Small intestine (tissue), 7 donors: ENCODE results near the gene COL27A1. TPM values are rescaled to one million over a fixed set of nuclear protein-coding genes. Genes with fewer than 3 reads are reported as not detected.
"Not testable (repeated sequence)": the region's sequence is repeated elsewhere in the genome, so short reads cannot be mapped to it uniquely, and the experiment has no call there.

Experiments used
- DNase-seq, 2 donors: peaks; one replicate each; pipeline versions ENCODE4 v3.0.0 to v3.0.0-alpha.2; 2013
- FAIRE-seq: peaks from 2 replicates; lab custom pipeline; 2012; peaks lifted over from hg19 to GRCh38; lab: Jason Lieb, UNC
- H3K27ac ChIP-seq, 3 donors: one replicate each; pipeline ENCODE4 v1.5.1; 2013; ENCODE audit warnings: low read length in 2 of 3, mild to moderate bottlenecking in 2 of 3, control low read depth in 1 of 3, inconsistent platforms in 1 of 3, low read depth in 1 of 3, moderate library complexity in 1 of 3
- H3K27me3 ChIP-seq, 3 donors: one replicate each; pipeline ENCODE4 v1.6.1; 2013; ENCODE audit warnings: low read length in 3 of 3, inconsistent platforms in 1 of 3; ENCODE audit not compliant: control insufficient read depth in 3 of 3, insufficient read depth in 3 of 3
- H3K36me3 ChIP-seq, 3 donors: one replicate each; pipeline ENCODE4 v1.6.1; 2013; ENCODE audit warnings: low read length in 3 of 3, inconsistent platforms in 1 of 3, low read depth in 1 of 3, mild to moderate bottlenecking in 1 of 3, moderate library complexity in 1 of 3; ENCODE audit not compliant: control insufficient read depth in 3 of 3, insufficient read depth in 2 of 3
- H3K4me1 ChIP-seq, 3 donors: one replicate each; pipeline ENCODE4 v1.6.1; 2013; ENCODE audit warnings: low read length in 2 of 3, inconsistent platforms in 1 of 3, low read depth in 1 of 3, mild to moderate bottlenecking in 1 of 3, moderate library complexity in 1 of 3; ENCODE audit not compliant: control insufficient read depth in 3 of 3, insufficient read depth in 2 of 3
- H3K4me3 ChIP-seq, 3 donors: one replicate each; pipeline ENCODE4 v1.5.1; 2013; ENCODE audit warnings: low read length in 3 of 3, control low read depth in 1 of 3, inconsistent platforms in 1 of 3, low read depth in 1 of 3, mild to moderate bottlenecking in 1 of 3, moderate library complexity in 1 of 3
- H3K9me3 ChIP-seq, 2 donors: one replicate each; pipeline ENCODE4 v1.6.1; 2013; ENCODE audit warnings: low read depth in 1 of 2, low read length in 1 of 2; ENCODE audit not compliant: control insufficient read depth in 2 of 2, insufficient read depth in 1 of 2
- WGBS, 3 donors: extraction: QIAGEN DNeasy Blood & Tissue Kit; methylation state at CpG; one replicate each; pipeline ENCODE4 v1.1.7; 2013; 5-methylcytosine and 5-hydroxymethylcytosine counted together
- polyA plus RNA-seq, 4 donors: library from polyadenylated mRNA; stranded (reverse) in 3 of 4; unstranded in 1 of 4; fragments of 200-250 nt in 3 of 4; fragments of 120-200 nt in 1 of 4; gene quantifications; one replicate each; pipeline versions ENCODE4 v1.2.1 to v1.2.3, GENCODE V29; 2013
- donor health status: healthy with polysubstance abuse.
- donor health status: control.
- donor health status: control.
- donor health status: Bipolar disorder and iron deficiency.
- donor health status: healthy.

The COL27A1 gene
- polyA plus RNA-seq, 4 donors, result 0.45 to 123 (median 1.8) TPM

DNA sequence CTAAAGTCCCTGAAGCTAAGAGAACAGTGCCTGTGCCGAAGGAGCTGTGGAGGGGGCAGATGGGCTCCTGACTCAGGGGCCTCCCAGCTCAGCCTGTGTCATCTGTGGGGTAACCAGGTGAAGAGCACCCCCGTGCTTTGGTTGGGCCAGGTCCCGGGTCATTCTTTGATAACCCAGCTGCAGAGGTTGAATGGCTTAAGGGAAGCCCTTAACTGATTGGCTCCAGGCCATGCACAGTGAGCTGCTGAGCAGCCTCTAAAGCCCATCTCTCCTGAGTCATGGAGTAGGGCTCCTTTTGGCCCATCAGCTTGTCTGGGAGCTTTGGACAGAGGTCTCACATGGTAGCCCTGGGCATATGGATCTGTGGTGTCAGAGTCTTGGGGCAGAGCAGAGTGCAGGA is 28.7 kb downstream of the COL27A1 start:
- Histone ChIP-seq H3K27ac (no peak overlapping the region), H3K27me3 (peaks cover 0 to 2% (median 0%) of the 10 kb centered on the region in 3 donors), H3K9me3 (no peaks in the 10 kb centered on the region), H3K4me1 (peaks cover 0 to 7% (median 0%) of the 10 kb centered on the region in 3 donors), H3K4me3 (no peak overlapping the region), H3K36me3 (peaks cover 0 to 83% (median 0%) of the 10 kb centered on the region in 3 donors)
- no peak for FAIRE-seq
- 30 to 59% (median 32%) methylated on average over 3 of the region's 3 CpGs for WGBS, 3 donors
- DNase-seq, result no peak

DNA sequence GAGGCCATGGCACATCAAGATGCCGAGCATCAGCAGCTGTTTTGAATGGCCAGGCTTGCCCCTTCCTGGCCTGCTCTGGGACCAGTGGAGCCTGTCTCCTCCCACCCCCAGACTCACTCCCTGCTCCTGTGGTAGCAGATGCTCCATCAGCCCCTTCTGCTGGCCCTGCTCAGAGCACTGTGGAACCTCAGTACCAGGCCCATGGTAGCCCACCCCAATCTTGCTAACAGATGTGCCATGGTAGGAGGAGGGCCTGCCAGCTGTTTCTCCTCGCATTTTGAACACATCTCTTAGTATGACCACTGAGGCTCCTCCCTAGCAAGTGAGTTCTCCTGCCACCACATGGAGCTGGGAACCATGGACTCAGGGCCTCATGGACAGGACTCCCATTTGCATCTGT is 29.5 kb downstream of the COL27A1 start:
- WGBS, 3 donors, result 93 to 94% (median 94%) methylated on average over 2 of the region's 2 CpGs
- DNase-seq, result no peak
- no peak overlapping the region for H3K27ac ChIP-seq
- peaks cover 0 to 75% (median 0%) of the 10 kb centered on the region in 3 donors for H3K36me3 ChIP-seq
- H3K27me3 ChIP-seq, result peaks cover 0 to 2% (median 0%) of the 10 kb centered on the region in 3 donors
- H3K4me3 ChIP-seq, result no peak overlapping the region
- H3K9me3 ChIP-seq, result peaks cover 0 to 1% of the 10 kb centered on the region in 2 donors
- peaks cover 0 to 7% (median 0%) of the 10 kb centered on the region in 3 donors for H3K4me1 ChIP-seq
- FAIRE-seq, result no peak

DNA sequence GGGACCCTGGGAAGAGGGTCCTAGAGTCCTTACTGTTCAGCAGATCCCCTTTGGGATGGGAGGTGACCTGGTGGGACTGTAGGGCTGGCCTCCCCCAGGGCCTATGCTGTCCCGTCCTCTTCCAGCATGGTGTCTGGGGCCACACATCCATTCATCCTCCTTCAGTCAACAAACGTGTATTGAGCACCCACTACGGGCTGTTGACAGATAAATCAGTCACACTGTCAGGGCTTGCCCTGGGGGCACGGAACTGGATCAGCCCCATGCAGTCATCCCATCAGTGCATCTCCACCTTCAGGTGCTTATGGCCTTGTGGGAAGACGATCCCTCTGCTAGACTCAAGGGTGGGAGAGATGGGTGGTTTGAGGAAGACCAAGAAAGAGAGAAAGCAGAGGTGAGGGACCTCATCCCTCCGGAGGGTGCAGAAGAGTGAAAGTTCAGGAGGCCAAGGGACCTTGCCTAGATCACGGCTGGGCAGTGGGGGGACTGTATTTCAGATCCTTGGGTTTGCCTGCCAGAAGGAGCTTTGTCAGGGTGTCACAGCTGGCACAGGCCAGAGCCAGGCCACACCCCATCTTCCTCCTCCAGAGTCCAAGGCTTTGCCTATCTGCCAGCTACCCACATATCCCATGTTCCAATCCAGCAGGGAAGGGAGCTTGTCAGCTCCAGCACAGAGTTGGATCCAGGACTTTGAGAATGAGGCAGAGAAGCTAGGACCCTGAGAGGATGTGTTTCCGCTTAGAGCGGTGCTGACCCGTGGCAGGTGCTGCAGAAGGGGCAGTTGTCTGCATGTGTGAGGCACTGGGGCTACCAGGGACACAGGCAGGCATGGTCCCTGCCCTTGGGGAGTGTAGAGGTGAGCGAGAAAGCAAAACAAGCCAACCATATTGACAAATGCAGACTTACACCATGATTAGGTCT is 30.5 kb downstream of the COL27A1 start:
- 73 to 84% (median 74%) methylated on average over 11 of the region's 11 CpGs for WGBS, 3 donors
- Histone ChIP-seq H3K36me3 (peaks cover 0 to 72% (median 0%) of the 10 kb centered on the region in 3 donors), H3K27me3 (peaks cover 0 to 2% (median 0%) of the 10 kb centered on the region in 3 donors), H3K9me3 (peaks cover 0 to 4% of the 10 kb centered on the region in 2 donors), H3K27ac (no peak overlapping the region), H3K4me1 (no peaks in the 10 kb centered on the region), H3K4me3 (no peak overlapping the region)
- FAIRE-seq (no peak), DNase-seq (no peak)

DNA sequence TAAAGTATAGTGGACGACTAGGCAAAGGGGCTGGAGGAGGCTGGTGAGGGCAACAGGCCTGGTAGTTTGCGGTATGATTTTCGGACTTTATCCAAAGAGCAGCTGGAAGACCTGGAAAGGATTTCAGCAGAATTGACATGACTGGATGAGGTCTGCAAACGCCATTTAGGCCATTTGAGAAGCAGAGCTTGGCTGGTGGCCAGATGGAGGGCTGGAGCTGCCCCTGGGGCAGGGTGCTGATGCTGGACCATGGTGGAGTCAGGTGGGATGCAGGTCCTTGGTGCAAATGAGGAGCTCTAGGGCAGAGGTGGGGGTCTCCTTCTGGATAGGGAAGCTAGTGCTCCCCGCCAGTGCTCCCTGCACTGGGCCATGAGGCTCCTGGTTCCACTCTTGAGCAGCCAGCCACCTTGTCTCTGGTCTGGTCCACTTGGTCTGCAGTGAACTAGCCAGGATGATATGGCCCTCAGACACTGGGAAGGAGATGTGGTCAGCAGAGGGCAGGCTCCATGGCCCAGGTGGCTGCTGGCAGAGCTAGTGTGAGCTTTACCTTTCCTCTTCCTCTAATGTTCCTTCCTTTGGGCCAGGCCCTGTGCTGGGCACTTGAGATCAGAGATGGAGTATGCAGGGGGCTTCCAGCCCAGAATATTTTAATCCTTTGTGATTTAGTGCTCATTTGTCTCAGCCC is 31.4 kb downstream of the COL27A1 start:
- Histone ChIP-seq H3K27ac (no peak overlapping the region), H3K36me3 (peaks cover 0 to 65% (median 0%) of the 10 kb centered on the region in 3 donors), H3K27me3 (peaks cover 0 to 2% (median 0%) of the 10 kb centered on the region in 3 donors), H3K4me3 (no peak overlapping the region), H3K9me3 (peaks cover 0 to 4% of the 10 kb centered on the region in 2 donors), H3K4me1 (no peaks in the 10 kb centered on the region)
- no peak for DNase-seq
- WGBS, 3 donors, result 62 to 79% (median 76%) methylated on average over 5 of the region's 5 CpGs
- FAIRE-seq, result no peak

DNA sequence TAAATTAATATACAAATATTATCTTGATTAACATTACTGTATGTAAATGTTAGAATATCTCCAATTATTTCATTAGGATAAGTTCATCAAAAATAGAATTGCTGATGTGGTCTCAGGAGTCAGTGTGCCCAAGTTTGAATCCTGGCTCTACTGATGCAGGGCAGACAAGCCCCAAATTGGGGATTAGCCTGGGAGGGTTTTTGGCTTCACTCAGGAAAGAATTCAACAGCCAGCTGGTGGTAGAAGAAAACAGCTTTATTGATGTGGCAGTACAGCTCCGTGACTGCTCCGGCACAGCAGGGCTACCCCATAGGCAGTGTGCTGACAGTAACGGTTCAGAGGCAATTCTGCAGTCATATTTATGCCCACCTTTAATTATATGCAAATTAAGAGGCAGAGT is 32.5 kb downstream of the COL27A1 start:
- FAIRE-seq, result no peak
- Histone ChIP-seq H3K27me3 (peaks cover 0 to 2% (median 0%) of the 10 kb centered on the region in 3 donors), H3K4me1 (no peaks in the 10 kb centered on the region), H3K36me3 (peaks cover 0 to 62% (median 0%) of the 10 kb centered on the region in 3 donors), H3K27ac (no peak overlapping the region), H3K4me3 (no peak overlapping the region), H3K9me3 (peaks cover 0 to 4% of the 10 kb centered on the region in 2 donors)
- WGBS, 3 donors, result 90 to 92% (median 91%) methylated on average over 3 of the region's 3 CpGs
- no peak for DNase-seq

DNA sequence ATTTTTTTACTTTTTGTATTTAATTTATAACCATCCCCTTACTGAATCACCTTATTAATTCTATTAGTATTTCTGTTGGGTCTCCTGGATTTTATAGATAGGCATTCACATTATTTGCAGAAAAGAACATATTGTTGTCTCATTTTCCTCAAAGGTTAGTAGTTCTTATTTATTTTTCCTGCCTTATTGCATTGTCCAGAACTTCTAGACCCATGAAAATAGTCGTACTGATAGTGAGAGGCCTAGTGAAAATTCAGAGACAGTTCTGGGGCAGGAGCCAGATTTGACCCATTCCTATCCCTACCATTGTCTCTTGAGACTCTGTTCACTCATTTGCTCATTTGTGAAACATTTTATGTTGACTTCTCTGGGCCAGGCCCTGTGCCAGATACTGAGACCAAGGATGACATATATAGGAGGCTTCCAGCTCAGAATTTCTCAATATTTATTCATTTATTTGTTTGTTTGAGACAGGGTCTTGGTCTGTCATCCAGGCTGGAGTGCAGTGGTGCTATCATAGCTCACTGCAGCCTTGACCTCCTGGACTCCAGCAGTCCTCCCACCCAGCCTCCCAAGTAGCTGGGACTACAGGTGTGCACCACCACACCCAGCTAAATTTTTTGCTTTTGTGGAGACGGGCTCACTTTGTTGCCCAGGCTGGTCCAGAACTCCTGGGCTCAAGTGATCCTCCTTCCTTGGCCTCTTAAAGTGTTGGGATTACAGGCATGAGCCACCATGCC is 34.7 kb downstream of the COL27A1 start:
- Histone ChIP-seq H3K4me1 (no peaks in the 10 kb centered on the region), H3K27ac (no peak overlapping the region), H3K36me3 (peaks cover 0 to 61% (median 0%) of the 10 kb centered on the region in 3 donors), H3K27me3 (no peaks in the 10 kb centered on the region), H3K9me3 (peaks cover 0 to 4% of the 10 kb centered on the region in 2 donors), H3K4me3 (no peak overlapping the region)
- 83 to 94% (median 86%) methylated on average over 2 of the region's 2 CpGs for WGBS, 3 donors
- DNase-seq (no peak), FAIRE-seq (no peak)

DNA sequence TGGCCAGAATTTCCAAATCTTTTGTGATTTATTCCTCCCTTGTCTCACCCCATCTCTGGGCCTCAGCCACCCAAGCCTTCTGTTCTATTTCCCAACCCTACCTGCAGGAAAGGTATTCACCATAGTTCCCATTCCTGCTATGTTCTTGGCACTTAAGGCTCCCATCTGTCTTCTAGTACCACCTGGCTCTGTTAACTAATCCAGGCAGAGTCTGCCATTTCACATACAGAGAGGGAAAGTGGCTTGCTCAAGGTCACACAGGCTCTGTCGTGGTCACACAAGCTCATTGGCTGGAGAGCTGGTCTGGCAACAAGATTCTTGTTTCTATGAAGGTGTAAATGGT is 35.2 kb downstream of the COL27A1 start:
- Histone ChIP-seq H3K4me1 (no peaks in the 10 kb centered on the region), H3K36me3 (peaks cover 0 to 61% (median 0%) of the 10 kb centered on the region in 3 donors), H3K27ac (no peak overlapping the region), H3K9me3 (peaks cover 0 to 4% of the 10 kb centered on the region in 2 donors), H3K27me3 (no peaks in the 10 kb centered on the region), H3K4me3 (no peak overlapping the region)
- DNase-seq, result no peak
- FAIRE-seq, result no peak
- WGBS, 3 donors, result 85 to 90% (median 87%) methylated on average over 1 of the region's 1 CpG

DNA sequence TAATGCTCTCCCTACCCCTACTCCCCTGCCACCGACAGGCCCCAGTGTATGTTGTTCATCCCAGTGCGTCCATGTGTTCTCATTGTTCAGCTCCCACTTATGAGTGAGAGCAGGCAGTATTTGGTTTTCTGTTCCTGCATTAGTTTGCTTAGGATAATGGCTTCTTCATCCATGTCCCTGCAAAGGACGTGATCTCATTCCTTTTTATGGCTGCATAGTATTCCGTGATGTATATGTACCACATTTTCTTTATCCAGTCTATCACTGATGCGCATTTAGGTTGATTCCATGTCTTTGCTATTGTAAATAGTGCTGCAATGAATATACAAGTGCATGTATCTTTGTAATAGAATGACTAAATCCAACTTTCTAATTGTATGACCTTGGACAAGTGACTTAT is 36.1 kb downstream of the COL27A1 start:
- FAIRE-seq, result not testable (repeated sequence)

More for the DNA sequence above, 36.1 kb downstream of the COL27A1 start:
- H3K36me3 ChIP-seq, result peaks cover 0 to 61% (median 0%) of the 10 kb centered on the region in 3 donors
- 88 to 95% (median 94%) methylated on average over 5 of the region's 5 CpGs for WGBS, 3 donors
- H3K27me3 ChIP-seq, H3K4me3 ChIP-seq, H3K4me1 ChIP-seq, H3K27ac ChIP-seq, H3K9me3 ChIP-seq, DNase-seq: not testable (repeated sequence)
